Endothelial cell of umbilical vein (primary cell): Measurements from ENCODE around the gene PRM1. TPM values are rescaled to one million over a fixed set of nuclear protein-coding genes. Genes with fewer than 3 reads are reported as not detected.

Experiments used
- BruUV-seq: library from RNA; stranded (reverse); fragments of 400-500 nt; replicated peaks from 2 replicates; lab custom pipeline; 2021; lab: Mats Ljungman, UMichigan
- CTCF ChIA-PET: fragments of 300-600, 350-600 bp; sonication (Branson Sonifier 250); formaldehyde crosslinking; loops from one replicate; lab custom pipeline; 2021; ENCODE audit warnings: antibody characterized with exemption, inconsistent platforms; lab: Charles Lee
- POLR2A ChIA-PET: fragments of 300-600, 350-600 bp; sonication (Branson Sonifier 250); formaldehyde crosslinking; loops from one replicate; lab custom pipeline; 2021; ENCODE audit warnings: antibody characterized with exemption, inconsistent platforms; lab: Charles Lee
- DNase-seq: peaks from one replicate; pipeline ENCODE4 v3.0.0-alpha.2; 2011; ENCODE audit warnings: low read depth, low spot score
- FAIRE-seq: peaks from 2 replicates; lab custom pipeline; 2011; peaks lifted over from hg19 to GRCh38; lab: Jason Lieb, UNC
- H2AFZ ChIP-seq: 2 replicates; pipeline ENCODE4 v1.6.0; 2012; ENCODE audit warnings: low read depth, low read length, control low read depth, inconsistent platforms
- H3K27ac ChIP-seq: 2 replicates; pipeline ENCODE4 v1.5.1; 2011; ENCODE audit warnings: low read depth, mild to moderate bottlenecking, control low read depth, low read length, moderate library complexity; ENCODE audit not compliant: insufficient read depth
- H3K27me3 ChIP-seq, 2 experiments: 2 replicates each; pipeline versions ENCODE4 v1.6.0 to v1.6.1; 2011; ENCODE audit warnings: low read length in 2 of 2, mixed read lengths in 1 of 2; ENCODE audit not compliant: control insufficient read depth in 2 of 2, insufficient read depth in 2 of 2
- H3K36me3 ChIP-seq, 2 experiments: 2 replicates in 1 of 2; 3 replicates in 1 of 2; pipeline ENCODE4 v1.5.1; 2011; ENCODE audit warnings: low read length in 2 of 2, mild to moderate bottlenecking in 1 of 2, moderate library complexity in 1 of 2; ENCODE audit not compliant: control insufficient read depth in 2 of 2, insufficient read depth in 2 of 2; ENCODE audit errors: extremely low read depth in 1 of 2
- H3K4me1 ChIP-seq: 3 replicates; pipeline ENCODE4 v1.5.1; 2011; ENCODE audit warnings: mild to moderate bottlenecking, low read length; ENCODE audit not compliant: control insufficient read depth, insufficient read depth; ENCODE audit errors: extremely low read depth
- H3K4me2 ChIP-seq: 2 replicates; pipeline ENCODE4 v1.6.1; 2011; ENCODE audit warnings: low read length, control low read depth, mixed read lengths; ENCODE audit not compliant: insufficient read depth
- H3K4me3 ChIP-seq, 3 experiments: fragments of 200-600 bp in 1 of 3; sonication (generic), shearing (Covaris generic) in 1 of 3; replicated peaks in 1 of 3; 2 replicates each; pipeline ENCODE4 v1.5.1; 2011 to 2016; ENCODE audit warnings: control low read depth in 3 of 3, low read length in 3 of 3, mild to moderate bottlenecking in 2 of 3, inconsistent platforms in 1 of 3, low read depth in 1 of 3, moderate library complexity in 1 of 3; ENCODE audit not compliant: insufficient read depth in 1 of 3
- H3K79me2 ChIP-seq: 2 replicates; pipeline ENCODE4 v1.6.0; 2012; ENCODE audit warnings: low read length, inconsistent platforms; ENCODE audit not compliant: control insufficient read depth, insufficient read depth
- H3K9ac ChIP-seq: replicated peaks from 2 replicates; pipeline ENCODE3; 2011; ENCODE audit warnings: low read length, control low read depth; ENCODE audit not compliant: insufficient read depth; ENCODE audit errors: extremely low read depth
- H3K9me1 ChIP-seq: replicated peaks from 3 replicates; pipeline ENCODE4 v1.6.0; 2011; ENCODE audit warnings: mild to moderate bottlenecking, low read length; ENCODE audit not compliant: control insufficient read depth, insufficient read depth; ENCODE audit errors: extremely low read depth
- H3K9me3 ChIP-seq: replicated peaks from 2 replicates; pipeline ENCODE4 v1.5.1; 2012; ENCODE audit warnings: low read length, inconsistent platforms; ENCODE audit not compliant: control insufficient read depth, insufficient read depth
- H4K20me1 ChIP-seq: replicated peaks from 2 replicates; pipeline ENCODE3; 2011; ENCODE audit warnings: mild to moderate bottlenecking, low read length; ENCODE audit not compliant: control insufficient read depth, insufficient read depth; ENCODE audit errors: extremely low read depth
- dilution Hi-C: fragments of 300-500 bp; cut with MboI; formaldehyde crosslinking; loops from one replicate; pipeline ENCODE4 v1.15.0; 2019; ENCODE audit warnings: low sequenced_read_pairs; ENCODE audit not compliant: extremely low pct_ligation_motif_present
- intact Hi-C: fragments of 100-400 bp; cut with micrococcal nuclease; formaldehyde crosslinking; loops from one replicate; pipeline ENCODE4 v1.10.0; 2022
- polyA plus RNA-seq, 4 experiments: library from polyadenylated mRNA; depleted of rRNA in 3 of 4; stranded (reverse) in 3 of 4; unstranded in 1 of 4; fragments of >200 nt; gene quantifications; 2 replicates each; pipeline versions ENCODE4 v1.2.1 to v1.2.3, GENCODE V29; 2011 to 2012; ENCODE audit warnings: missing spikeins in 1 of 4
- total RNA-seq: library from RNA; stranded (reverse); gene quantifications from 2 replicates; pipeline ENCODE4 v1.2.3, GENCODE V29; 2021
- TF ChIP-seq, protein P1 (sequence below): IDR thresholded peaks from 2 replicates; pipeline ENCODE4 v1.6.1; 2011; ENCODE audit not compliant: insufficient read depth, insufficient read length
- TF ChIP-seq, protein P2 (sequence below), 2 donors: IDR thresholded peaks; 1 replicate in 1 of 2; 2 replicates in 1 of 2; pipeline ENCODE4 v1.5.1; 2011; ENCODE audit warnings: low read length in 2 of 2, mild to moderate bottlenecking in 2 of 2, moderate library complexity in 2 of 2, control low read depth in 1 of 2, inconsistent platforms in 1 of 2, low read depth in 1 of 2; ENCODE audit not compliant: insufficient read depth in 1 of 2; ENCODE audit errors: extremely low read depth in 1 of 2

Gene PRM1
- total and polyA plus RNA-seq, 2 donors (not counting 3 experiments of a cell fraction or from before 2014, with no cell fraction given), result not detected

DNA sequence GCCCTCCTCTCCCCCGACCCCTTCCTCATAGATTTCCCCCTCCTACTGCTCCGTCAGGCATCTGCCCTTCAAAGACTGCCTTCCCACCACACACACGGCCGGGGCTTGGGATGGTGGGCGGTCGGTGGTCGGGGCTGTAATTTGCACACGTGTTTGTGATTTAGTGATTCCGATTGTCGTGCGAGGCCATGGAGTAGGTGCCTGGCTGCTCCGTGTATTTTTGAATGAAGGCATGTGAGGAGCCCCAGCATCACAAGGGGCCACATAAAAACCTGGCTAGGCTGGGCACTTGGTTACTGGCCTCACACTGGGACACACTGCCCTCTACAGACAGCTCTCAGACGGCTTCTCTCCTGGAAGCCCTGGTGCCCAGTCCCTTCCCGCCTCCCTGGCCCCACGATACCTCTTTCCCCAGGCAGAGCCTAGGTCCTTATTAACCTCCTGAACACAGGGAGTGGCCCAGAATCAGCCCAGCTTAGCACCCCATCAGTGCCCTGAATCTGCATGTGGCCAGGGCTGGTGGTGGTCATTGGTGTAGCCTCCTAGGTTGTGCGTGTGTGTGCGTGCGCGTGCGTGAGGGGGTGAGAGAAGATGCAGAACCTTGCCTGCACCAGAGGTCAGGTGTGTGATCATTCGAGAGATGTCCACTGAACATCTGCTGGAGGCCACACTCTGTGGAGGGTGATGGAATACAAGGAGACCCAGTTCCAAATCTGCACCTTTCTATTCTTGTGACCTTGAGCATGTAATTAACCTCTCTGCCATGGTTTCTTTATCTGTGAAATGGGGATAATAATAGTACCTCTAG is 23.8 kb downstream of the PRM1 start:
- TF ChIP-seq, protein P1, sequence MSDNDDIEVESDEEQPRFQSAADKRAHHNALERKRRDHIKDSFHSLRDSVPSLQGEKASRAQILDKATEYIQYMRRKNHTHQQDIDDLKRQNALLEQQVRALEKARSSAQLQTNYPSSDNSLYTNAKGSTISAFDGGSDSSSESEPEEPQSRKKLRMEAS, result no peak
- TF ChIP-seq, protein P2, sequence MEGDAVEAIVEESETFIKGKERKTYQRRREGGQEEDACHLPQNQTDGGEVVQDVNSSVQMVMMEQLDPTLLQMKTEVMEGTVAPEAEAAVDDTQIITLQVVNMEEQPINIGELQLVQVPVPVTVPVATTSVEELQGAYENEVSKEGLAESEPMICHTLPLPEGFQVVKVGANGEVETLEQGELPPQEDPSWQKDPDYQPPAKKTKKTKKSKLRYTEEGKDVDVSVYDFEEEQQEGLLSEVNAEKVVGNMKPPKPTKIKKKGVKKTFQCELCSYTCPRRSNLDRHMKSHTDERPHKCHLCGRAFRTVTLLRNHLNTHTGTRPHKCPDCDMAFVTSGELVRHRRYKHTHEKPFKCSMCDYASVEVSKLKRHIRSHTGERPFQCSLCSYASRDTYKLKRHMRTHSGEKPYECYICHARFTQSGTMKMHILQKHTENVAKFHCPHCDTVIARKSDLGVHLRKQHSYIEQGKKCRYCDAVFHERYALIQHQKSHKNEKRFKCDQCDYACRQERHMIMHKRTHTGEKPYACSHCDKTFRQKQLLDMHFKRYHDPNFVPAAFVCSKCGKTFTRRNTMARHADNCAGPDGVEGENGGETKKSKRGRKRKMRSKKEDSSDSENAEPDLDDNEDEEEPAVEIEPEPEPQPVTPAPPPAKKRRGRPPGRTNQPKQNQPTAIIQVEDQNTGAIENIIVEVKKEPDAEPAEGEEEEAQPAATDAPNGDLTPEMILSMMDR (IDR thresholded peaks at IDR 0.05; ENCODE audit: extremely low read depth in 1 of 2, insufficient read depth in 1 of 2, low read depth in 1 of 2, low read length in 2 of 2), result peak; percentile 87 to 95
- no peaks in the 10 kb centered on the region for H3K9me1 ChIP-seq
- BruUV-seq, result no TSS peak

More for the DNA sequence above, 23.8 kb downstream of the PRM1 start:
- peak; percentile 95 for FAIRE-seq
- no peak overlapping the region for H3K9ac ChIP-seq
- no peaks in the 10 kb centered on the region for H3K9me3 ChIP-seq
- DNase-seq, result peak; percentile 79
- no peak overlapping the region for H3K27ac ChIP-seq
- CTCF ChIA-PET, result interaction anchor here (0.6 to 8.3 kb wide), 26 partner anchors 11 to 308 kb away, joined by 3 to 347 read pairs (median 8); partner anchors contain the start of gene TNP2
- H3K4me3 ChIP-seq, result peak overlapping the region; percentile 43 to 89 (median 73)
- POLR2A ChIA-PET, result interaction anchor here (1.0 kb wide), 1 partner anchor 99 kb away, joined by 4 read pairs; no protein-coding TSS in a partner anchor
- H3K36me3 ChIP-seq, result no peaks in the 10 kb centered on the region
- H3K4me2 ChIP-seq, result peak overlapping the region; percentile 78
- no peaks in the 10 kb centered on the region for H4K20me1 ChIP-seq
- dilution Hi-C loops (no loop called here), intact Hi-C loops (loop anchor here (1.0 to 10.0 kb wide), 7 partner anchors 55 to 410 kb away; partner anchors contain the start of gene SNN)
- H2AFZ ChIP-seq, result peak overlapping the region; percentile 47
- H3K4me1 ChIP-seq, result peaks cover 10% of the 10 kb centered on the region
- H3K79me2 ChIP-seq, result no peaks in the 10 kb centered on the region
- peaks cover 0 to 1% of the 10 kb centered on the region in 2 experiments for H3K27me3 ChIP-seq
